Gastroesophageal sphincter (tissue), 4 donors: ENCODE measurements around the gene PUM1. TPM values are rescaled to one million over a fixed set of nuclear protein-coding genes. Genes with fewer than 3 reads are reported as not detected.

Experiments
- ATAC-seq: fragments of 150-250 bp; one replicate; pipeline ENCODE4 v1.9.1; 2016; ENCODE audit warnings: mild to moderate bottlenecking, moderate library complexity
- H3K27ac ChIP-seq, 4 donors: fragments of 200-600 bp; sonication (generic) in 3 of 4; 1 replicate in 3 of 4; 2 replicates in 1 of 4; pipeline ENCODE4 v1.5.1; 2016 to 2019
- H3K27me3 ChIP-seq: fragments of 200-600 bp; sonication (generic); one replicate; pipeline ENCODE4 v1.5.1; 2019
- H3K36me3 ChIP-seq, 2 donors: fragments of 200-600 bp; sonication (generic); one replicate each; pipeline ENCODE4 v1.5.1; 2019; ENCODE audit warnings: control low read depth in 1 of 2
- H3K4me1 ChIP-seq, 3 donors: fragments of 200-600 bp; sonication (generic); 1 replicate in 2 of 3; 2 replicates in 1 of 3; pipeline ENCODE4 v1.5.1; 2016 to 2019; ENCODE audit warnings: control low read depth in 2 of 3
- H3K4me3 ChIP-seq, 2 donors: fragments of 200-600 bp; sonication (generic); one replicate each; pipeline ENCODE4 v1.5.1; 2019; ENCODE audit warnings: mild to moderate bottlenecking in 1 of 2, moderate library complexity in 1 of 2
- H3K9me3 ChIP-seq, 3 donors: fragments of 200-600 bp; sonication (generic); one replicate each; pipeline ENCODE4 v1.5.1; 2017 to 2019; ENCODE audit warnings: control low read depth in 2 of 3
- EP300 ChIP-seq: sonication (generic); formaldehyde crosslinking; IDR thresholded peaks from one replicate; pipeline ENCODE4 v1.6.1; 2017; ENCODE audit warnings: antibody characterized with exemption, mild to moderate bottlenecking
- POLR2A ChIP-seq, 2 donors: fragments of 450-650 bp; IDR thresholded peaks; one replicate each; pipeline ENCODE4 v1.6.1; 2017; ENCODE audit warnings: antibody characterized with exemption in 2 of 2, mild to moderate bottlenecking in 2 of 2, moderate library complexity in 1 of 2
- POLR2AphosphoS5 ChIP-seq: sonication (generic); formaldehyde crosslinking; IDR thresholded peaks from one replicate; pipeline ENCODE4 v1.6.1; 2017; ENCODE audit warnings: antibody characterized with exemption
- WGBS, 2 donors: methylation state at CpG; one replicate each; pipeline ENCODE4 v1.1.5; 2018; ENCODE audit warnings: low coverage in 1 of 2; 5-methylcytosine and 5-hydroxymethylcytosine counted together
- total RNA-seq, 4 donors: library from RNA; depleted of rRNA; stranded (reverse); fragments of >200 nt; gene quantifications; one replicate each; pipeline ENCODE4 v1.1.0, GENCODE V29; 2016
- TF ChIP-seq, protein P1 (sequence below), 4 experiments: fragments of 200-600 bp in 2 of 4; fragments of 450-650 bp in 2 of 4; sonication (generic) in 1 of 4; IDR thresholded peaks; one replicate each; pipeline ENCODE4 v1.5.1; 2017 to 2019; ENCODE audit warnings: antibody characterized with exemption in 4 of 4, mild to moderate bottlenecking in 2 of 4, moderate library complexity in 2 of 4

Gene PUM1
- total RNA-seq, 4 donors from 2014 or later = 83.8 to 90.7 (median 88.4) TPM

DNA sequence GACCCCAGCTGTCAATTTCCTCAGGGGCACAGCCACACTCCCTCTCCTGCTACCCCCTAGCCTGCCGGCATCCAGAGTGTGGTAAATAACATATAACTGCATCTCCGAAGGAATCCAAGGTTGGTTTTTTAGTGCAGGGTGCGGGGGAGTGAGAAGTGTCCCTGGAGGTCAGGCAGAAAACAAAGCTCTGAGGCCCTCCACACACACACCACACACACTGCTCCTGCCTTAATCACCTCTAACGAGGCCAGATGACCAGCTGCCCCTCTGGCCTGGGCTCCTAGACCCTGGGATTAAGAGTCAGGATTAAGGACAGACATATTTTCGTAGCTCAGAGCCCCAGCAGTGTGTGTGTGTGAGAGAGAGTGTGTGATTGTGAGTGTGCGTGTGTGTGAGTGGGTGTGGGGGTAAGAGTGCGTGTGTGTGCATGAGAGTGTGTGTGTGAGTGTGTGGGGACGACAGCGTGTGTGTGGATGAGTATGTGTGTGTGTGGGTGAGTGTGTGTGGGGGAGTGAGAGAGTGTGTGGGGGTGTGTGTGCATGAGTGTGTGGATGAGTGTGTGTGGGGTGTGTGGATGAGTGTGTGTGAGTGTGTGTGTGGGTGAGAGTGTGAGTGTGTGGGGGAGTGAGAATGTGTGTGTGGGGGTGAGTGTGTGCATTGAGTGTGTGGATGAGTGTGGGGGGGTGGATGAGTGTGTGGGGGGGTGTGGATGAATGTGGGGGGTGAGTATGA lies 171.6 kb downstream of the PUM1 start:
- H3K4me1 ChIP-seq = peaks cover 0 to 100% (median 49%) of the 10 kb centered on the region in 3 donors
- WGBS, 2 donors = 44 to 69% methylated on average over 6 to 8 of the region's 9 CpGs
- no peak for ATAC-seq
- H3K27ac ChIP-seq = peak overlapping the region in 3 of 4 donors; percentile 89 to 98 (median 93)
- no peaks in the 10 kb centered on the region for H3K9me3 ChIP-seq
- H3K27me3 ChIP-seq = no peaks in the 10 kb centered on the region
- H3K36me3 ChIP-seq = no peaks in the 10 kb centered on the region
- H3K4me3 ChIP-seq = no peak overlapping the region
- TF ChIP-seq, protein P1, sequence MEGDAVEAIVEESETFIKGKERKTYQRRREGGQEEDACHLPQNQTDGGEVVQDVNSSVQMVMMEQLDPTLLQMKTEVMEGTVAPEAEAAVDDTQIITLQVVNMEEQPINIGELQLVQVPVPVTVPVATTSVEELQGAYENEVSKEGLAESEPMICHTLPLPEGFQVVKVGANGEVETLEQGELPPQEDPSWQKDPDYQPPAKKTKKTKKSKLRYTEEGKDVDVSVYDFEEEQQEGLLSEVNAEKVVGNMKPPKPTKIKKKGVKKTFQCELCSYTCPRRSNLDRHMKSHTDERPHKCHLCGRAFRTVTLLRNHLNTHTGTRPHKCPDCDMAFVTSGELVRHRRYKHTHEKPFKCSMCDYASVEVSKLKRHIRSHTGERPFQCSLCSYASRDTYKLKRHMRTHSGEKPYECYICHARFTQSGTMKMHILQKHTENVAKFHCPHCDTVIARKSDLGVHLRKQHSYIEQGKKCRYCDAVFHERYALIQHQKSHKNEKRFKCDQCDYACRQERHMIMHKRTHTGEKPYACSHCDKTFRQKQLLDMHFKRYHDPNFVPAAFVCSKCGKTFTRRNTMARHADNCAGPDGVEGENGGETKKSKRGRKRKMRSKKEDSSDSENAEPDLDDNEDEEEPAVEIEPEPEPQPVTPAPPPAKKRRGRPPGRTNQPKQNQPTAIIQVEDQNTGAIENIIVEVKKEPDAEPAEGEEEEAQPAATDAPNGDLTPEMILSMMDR (IDR thresholded peaks at IDR 0.05) = no peak
- no peak for TF ChIP-seq POLR2AphosphoS5
- TF ChIP-seq POLR2A (IDR thresholded peaks at IDR 0.05) = no peak
- no peak for TF ChIP-seq EP300

DNA sequence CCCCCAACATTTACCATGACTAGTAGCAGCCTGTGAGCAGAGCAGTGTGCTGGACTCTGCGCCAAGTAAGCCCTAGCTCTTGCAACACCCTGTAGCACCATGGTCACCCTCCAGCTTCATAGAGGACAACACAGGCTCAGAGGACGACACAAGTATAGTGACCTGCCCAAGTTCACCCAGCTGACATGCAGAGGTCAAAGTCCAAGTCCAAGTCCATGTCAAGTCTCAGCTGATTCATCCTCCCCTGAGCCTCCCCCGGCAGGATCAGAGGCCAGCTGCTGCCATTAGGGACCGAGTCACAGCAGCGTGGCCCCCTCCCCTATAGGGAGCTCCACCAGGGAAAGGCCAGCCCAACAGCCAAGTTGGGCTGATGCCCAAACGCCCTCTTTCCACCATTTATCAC lies 172.8 kb downstream of the PUM1 start:
- H3K9me3 ChIP-seq = no peaks in the 10 kb centered on the region
- peak overlapping the region in 3 of 4 donors; percentile 89 to 98 (median 93) for H3K27ac ChIP-seq
- H3K27me3 ChIP-seq = no peaks in the 10 kb centered on the region
- no CpG with 5 or more reads among the region's 6 CpGs for WGBS, 2 donors
- no peak overlapping the region for H3K4me3 ChIP-seq
- no peak for TF ChIP-seq POLR2A (IDR thresholded peaks at IDR 0.05)
- no peak for TF ChIP-seq EP300
- TF ChIP-seq, protein P1 (IDR thresholded peaks at IDR 0.05) = no peak
- no peak for TF ChIP-seq POLR2AphosphoS5
- peaks cover 3 to 100% (median 61%) of the 10 kb centered on the region in 3 donors for H3K4me1 ChIP-seq
- ATAC-seq = no peak
- no peaks in the 10 kb centered on the region for H3K36me3 ChIP-seq

DNA sequence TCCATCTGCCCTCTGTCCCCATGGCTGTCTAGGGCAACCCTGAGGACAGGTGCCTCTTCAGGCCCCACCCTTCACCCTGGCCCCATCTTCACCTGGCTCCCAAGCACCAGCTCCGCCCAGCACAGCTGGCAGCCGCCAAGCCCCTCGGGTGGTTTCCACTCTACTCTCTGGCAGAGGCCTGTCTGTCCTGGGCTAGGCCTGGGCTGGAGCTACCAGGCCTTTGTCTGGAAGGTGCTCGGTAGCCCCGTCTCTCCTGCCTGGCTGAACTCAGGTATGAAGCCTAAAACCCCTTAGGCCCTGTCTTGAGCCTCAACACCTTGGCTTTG lies 174.3 kb downstream of the PUM1 start:
- 84 to 89% methylated on average over 3 to 4 of the region's 5 CpGs for WGBS, 2 donors
- Histone ChIP-seq H3K4me1 (peaks cover 9 to 100% (median 62%) of the 10 kb centered on the region in 3 donors), H3K27me3 (no peaks in the 10 kb centered on the region), H3K27ac (peak overlapping the region in 3 of 4 donors; percentile 89 to 98 (median 93)), H3K9me3 (no peaks in the 10 kb centered on the region), H3K36me3 (no peaks in the 10 kb centered on the region), H3K4me3 (no peak overlapping the region)
- TF ChIP-seq POLR2A (IDR thresholded peaks at IDR 0.05) (no peak), POLR2AphosphoS5 (no peak), EP300 (no peak)
- TF ChIP-seq, protein P1 (IDR thresholded peaks at IDR 0.05) = no peak
- no peak for ATAC-seq

DNA sequence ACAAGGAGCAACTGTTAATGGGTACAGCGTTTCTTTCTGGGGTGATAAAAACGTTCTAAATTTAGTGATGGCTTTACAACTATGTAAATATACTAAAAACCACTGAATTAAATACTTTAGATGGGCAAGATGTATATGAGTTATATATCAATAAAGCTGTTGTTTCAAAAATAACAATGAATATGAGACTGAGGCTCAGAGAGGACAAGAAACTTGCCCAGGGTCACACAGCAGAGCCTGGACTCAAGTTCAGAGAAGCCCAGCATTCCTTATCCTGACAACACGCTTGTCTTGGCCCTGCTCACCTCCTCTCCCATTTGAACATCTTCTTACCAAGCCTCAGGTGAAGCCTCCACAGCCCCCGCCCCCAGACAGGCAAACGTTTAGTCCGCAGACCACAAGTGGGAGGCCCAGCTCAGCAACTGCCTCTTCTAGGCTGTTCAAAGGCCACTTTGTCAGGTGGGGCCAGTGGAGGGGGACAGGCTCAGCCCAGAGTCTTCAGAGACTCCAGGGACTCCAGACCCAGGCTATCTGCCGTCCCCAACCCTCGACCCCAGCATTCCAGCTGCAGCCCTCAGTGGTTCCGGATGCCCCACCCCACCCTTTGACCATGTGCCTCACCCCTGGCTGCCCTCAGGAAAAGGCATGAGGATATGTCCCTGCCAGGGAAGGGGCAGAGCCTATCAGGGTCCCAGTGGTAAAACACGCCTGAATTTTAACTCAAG lies 174.9 kb downstream of the PUM1 start:
- Histone ChIP-seq H3K9me3 (no peaks in the 10 kb centered on the region), H3K4me1 (peaks cover 9 to 100% (median 62%) of the 10 kb centered on the region in 3 donors), H3K36me3 (no peaks in the 10 kb centered on the region), H3K27me3 (no peaks in the 10 kb centered on the region), H3K4me3 (no peak overlapping the region), H3K27ac (peak overlapping the region in 3 of 4 donors; percentile 89 to 98 (median 93))
- TF ChIP-seq, protein P1 (IDR thresholded peaks at IDR 0.05) = no peak
- no peak for TF ChIP-seq POLR2A (IDR thresholded peaks at IDR 0.05)
- TF ChIP-seq EP300 = no peak
- no peak for TF ChIP-seq POLR2AphosphoS5
- ATAC-seq = no peak
- 51 to 61% methylated on average over 3 to 7 of the region's 10 CpGs for WGBS, 2 donors

DNA sequence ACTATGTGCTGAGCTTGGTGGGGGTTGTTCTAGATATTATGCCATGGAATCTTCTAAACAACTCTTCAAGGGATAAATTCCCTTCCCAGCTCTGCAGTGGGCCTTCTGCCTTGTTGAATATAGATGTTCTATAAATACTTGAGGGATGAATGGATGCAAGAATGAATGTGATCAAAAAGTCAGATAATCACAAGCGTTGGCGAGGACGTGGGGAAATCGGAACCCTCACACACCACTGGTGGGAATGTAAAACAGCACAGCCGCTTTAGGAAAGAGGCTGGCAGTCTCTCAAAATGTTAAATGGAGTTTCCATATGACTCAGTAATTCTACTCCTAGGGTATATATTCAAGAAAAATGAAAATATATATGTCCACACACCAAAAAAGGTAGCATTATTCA lies 176.0 kb downstream of the PUM1 start:
- Histone ChIP-seq H3K27me3 (no peaks in the 10 kb centered on the region), H3K36me3 (no peaks in the 10 kb centered on the region), H3K4me1 (peaks cover 9 to 96% (median 58%) of the 10 kb centered on the region in 3 donors), H3K27ac (peak overlapping the region; percentile 57 to 98 (median 91)), H3K9me3 (no peaks in the 10 kb centered on the region), H3K4me3 (no peak overlapping the region)
- TF ChIP-seq POLR2AphosphoS5 = no peak
- TF ChIP-seq POLR2A (IDR thresholded peaks at IDR 0.05) = no peak
- TF ChIP-seq EP300 = no peak
- TF ChIP-seq, protein P1 (IDR thresholded peaks at IDR 0.05) = no peak
- 42 to 62% methylated on average over 5 of the region's 5 CpGs for WGBS, 2 donors
- ATAC-seq = no peak
